NCI-H2171 treated with DMSO at 0.1 percent for 48 hours (cell line): ENCODE measurements around the gene DDN.

Source experiments
- DNase-seq: peaks from one replicate; lab custom pipeline; 2025; lab: John Stamatoyannopoulos, UW

Gene DDN

DNA sequence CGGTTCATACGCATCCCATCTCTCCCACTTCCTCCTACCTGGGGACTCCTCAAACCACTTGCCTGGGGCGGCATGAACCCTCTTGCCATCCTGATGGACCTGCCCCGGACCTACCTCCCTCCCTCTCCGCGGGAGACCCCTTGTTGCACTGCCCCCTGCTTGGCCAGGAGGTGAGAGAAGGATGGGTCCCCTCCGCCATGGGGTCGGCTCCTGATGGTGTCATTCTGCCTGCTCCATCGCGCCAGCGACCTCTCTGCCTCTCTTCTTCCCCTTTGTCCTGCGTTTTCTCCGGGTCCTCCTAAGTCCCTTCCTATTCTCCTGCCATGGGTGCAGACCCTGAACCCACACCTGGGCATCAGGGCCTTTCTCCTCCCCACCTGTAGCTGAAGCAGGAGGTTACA, 17.4 kb downstream of the DDN start:
- DNase-seq = no peak

DNA sequence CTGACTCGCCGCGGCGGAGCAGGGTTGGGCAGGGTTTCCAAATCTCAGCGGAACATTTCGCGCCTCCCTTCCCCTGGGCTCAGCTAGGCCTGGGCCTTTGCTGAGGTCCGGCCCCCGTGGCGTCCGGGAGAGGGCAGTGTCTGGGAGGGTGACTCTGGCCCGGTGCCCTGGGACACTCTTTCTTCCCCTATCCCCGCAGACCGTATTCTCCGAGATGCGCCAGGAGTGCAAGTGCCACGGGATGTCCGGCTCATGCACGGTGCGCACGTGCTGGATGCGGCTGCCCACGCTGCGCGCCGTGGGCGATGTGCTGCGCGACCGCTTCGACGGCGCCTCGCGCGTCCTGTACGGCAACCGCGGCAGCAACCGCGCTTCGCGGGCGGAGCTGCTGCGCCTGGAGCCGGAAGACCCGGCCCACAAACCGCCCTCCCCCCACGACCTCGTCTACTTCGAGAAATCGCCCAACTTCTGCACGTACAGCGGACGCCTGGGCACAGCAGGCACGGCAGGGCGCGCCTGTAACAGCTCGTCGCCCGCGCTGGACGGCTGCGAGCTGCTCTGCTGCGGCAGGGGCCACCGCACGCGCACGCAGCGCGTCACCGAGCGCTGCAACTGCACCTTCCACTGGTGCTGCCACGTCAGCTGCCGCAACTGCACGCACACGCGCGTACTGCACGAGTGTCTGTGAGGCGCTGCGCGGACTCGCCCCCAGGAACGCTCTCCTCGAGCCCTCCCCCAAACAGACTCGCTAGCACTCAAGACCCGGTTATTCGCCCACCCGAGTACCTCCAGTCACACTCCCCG, 18.0 kb downstream of the DDN start:
- peak; percentile 14 for DNase-seq

DNA sequence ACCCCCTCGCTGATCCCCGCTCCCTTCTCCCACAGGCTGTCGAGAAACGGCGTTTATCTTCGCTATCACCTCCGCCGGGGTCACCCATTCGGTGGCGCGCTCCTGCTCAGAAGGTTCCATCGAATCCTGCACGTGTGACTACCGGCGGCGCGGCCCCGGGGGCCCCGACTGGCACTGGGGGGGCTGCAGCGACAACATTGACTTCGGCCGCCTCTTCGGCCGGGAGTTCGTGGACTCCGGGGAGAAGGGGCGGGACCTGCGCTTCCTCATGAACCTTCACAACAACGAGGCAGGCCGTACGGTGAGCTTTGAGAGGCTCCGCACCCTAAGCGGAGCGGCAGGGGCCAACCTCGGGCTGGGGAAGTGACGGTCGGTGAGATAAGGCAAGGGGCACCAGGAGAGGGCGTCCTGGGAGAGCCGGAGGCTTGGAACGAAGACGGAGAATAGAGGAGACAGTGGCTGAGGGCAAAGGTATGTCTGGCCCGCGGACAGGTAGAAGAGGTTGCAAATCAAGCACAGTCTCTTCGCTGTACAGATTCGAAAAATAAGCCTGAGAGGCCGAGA, 18.7 kb downstream of the DDN start:
- DNase-seq = peak; percentile 41

DNA sequence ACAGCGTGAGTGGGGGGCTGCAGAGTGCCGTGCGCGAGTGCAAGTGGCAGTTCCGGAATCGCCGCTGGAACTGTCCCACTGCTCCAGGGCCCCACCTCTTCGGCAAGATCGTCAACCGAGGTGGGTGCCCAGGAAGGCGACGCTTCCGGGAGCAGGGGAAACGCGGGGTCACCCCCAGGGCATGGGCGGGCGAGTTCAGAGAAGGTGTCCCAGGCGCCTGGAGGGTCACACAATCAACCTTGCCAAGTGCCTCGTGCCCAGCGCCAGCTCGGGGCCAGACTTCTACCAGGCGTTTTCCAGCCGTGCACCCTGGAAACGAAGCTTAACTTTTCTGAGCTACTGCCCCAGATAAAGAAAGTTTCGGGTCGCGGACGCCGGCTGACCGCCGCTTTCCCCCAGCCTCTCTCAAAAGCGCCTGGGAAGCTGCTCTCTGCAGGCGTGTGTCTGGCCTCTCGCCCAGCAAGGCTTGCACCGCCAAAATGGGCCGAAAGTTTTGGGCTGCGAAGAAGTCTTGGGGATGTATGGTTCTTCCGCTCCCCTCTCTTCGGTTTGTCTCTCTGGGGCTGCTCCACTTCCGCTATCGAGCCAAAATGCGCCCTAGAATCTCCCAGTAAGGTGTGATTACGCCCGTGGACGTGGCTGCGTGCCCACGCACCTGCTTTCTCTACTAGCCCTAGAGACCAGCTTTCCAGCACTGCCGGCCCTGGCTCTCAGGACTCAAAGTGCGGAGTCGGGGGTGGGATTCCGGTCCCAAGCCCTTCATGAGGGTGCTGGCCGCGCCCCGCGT, 19.4 kb downstream of the DDN start:
- no peak for DNase-seq

DNA sequence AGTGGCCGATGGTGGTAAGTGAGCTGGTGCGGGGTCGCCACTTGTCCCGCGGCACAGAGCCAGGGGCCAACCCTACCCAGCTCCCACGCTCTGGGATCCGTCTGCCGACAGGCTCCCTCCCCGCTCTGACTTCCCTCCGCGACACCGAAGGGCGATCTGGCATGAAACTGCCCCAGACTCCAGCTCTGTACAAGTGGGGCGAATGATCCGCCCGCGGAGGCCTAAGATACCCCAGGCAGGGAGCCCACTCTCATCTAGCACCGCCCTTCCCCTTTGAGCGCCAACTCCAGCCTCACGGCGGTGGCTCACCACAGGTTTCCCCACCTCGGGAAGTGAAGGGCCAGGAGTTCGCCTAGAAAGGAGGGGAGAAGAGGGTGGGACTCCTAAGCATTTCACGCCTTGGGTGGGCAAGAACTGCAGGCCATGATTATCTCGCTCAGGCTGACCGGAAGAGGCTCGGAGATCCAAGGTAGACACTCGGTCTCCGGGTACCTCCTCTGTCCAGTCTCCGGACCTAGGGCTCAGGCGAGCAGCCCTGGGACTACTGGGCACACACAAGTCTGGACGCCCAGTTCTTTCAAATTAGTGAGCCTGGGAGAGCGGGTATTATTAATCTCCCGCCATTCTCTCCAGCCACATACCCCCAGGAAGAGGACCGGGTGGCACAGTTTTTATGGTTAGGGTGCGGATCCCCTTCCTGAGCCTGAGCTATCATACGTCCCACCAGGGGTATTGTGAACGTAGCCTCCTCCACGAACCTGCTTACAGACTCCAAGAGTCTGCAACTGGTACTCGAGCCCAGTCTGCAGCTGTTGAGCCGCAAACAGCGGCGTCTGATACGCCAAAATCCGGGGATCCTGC, 20.2 kb downstream of the DDN start:
- no peak for DNase-seq

DNA sequence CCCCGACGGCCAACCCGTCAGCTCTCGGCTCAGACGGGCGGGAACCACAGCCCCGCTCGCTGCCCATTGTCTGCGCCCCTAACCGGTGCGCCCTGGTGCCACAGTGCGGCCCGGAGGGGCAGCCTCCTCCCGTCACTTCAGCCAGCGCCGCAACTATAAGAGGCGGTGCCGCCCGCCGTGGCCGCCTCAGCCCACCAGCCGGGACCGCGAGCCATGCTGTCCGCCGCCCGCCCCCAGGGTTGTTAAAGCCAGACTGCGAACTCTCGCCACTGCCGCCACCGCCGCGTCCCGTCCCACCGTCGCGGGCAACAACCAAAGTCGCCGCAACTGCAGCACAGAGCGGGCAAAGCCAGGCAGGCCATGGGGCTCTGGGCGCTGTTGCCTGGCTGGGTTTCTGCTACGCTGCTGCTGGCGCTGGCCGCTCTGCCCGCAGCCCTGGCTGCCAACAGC, 20.9 kb downstream of the DDN start, which contains the start of gene WNT1:
Gene WNT1 (plus strand): TSS at position 32 of the 450 bp plus-strand sequence. CDS start 329 bp downstream, at position 361.
- no peak for DNase-seq

DNA sequence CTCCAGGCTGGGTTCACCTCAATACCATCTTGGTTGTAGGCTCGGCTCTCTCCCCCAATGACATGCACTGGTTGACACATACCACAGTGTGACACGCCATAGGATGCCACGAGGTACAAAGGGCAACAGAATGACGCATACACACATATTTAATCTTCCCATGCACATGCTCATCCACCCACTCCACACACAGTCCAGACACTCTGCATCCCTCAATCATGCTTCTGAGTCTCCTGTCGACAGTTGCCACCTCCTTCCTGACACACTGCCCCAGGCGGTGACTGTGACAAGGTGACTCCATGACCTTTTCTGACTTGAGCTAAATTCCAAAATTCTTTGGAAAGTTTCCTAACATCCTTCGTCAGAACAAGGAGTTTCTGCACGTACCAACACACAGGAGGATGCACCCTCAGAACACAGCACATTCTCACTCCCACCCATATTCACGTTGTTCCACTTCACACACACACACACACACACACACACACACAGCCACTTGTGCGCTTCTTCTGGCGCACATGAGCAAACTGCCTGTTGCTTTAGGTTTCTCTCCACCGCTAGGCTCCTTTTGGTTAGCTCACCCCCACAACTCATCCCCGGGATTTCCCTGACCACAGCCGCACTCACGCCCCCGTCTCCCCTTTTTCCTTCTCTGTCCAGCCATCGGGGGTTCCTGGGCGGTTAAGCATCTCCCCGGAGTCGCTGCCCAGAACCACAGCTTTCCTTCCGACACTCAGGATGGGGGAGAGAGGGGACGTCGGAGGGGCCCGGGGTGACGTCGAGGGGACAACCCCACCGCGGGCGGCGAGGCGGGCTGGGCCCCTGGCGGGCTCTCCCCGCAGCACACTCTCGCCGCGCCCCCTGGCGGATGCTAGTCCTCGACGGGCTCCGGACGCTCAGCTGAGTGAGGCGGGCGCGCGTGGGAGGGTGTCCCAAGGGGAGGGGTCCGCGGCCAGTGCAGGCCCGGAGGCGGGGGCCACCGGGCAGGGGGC, 21.6 kb downstream of the DDN start:
- DNase-seq = peak; percentile 8

DNA sequence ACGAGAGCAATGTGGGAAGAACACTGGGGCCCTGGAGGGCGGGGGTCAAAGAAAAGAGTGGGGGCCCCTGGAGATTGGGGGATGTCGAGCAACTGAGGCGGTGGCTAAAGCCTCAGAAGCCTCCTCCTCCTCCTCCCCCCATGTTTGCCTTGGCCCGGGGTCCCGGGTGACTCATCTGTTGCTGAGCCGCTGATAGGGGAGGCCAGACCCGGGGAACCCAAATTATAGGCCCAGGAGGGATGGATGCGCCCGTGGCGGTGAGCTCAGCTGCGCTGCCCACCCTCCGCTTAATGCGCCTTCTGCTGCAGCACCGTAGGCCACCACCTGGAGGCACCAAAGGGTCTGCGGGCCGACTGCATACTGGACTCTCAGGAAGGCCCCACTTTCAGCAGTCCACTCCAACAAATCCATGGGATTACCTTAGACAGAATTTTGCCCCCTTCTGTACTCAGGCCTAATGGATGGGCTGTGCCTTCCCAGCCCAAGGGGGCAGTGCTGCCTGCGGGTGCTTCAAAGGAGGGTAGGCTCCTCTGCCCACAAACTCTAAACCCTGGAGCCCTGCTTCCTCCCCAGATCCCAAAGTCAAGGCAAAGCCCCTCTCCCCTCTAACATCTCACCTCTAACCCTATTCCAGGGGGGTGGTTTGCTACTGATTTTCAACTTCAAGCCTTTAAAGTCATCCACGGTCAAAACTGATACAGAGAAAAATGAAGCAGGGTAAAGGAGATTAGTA, 25.1 kb downstream of the DDN start:
- no peak for DNase-seq

DNA sequence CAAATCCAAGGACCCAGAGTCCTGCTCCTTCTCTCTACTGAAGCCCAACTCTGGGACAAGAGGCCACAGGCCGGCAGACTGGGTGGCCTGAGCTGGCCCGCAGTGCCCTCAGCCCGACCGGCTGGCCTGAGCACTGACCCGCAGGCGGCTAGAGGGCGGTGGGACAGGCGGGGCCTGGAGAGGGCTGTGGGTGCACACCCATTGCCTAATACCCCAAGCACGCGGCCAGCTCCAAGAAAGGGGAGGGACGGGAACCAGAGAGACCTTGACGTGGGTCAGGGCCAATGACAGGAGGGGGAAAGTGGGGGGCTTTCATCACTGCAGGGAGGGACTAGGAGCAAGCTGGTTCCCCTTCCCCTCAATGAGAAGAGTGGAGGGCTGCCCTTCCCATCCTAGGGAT, 25.6 kb downstream of the DDN start:
- DNase-seq = no peak

DNA sequence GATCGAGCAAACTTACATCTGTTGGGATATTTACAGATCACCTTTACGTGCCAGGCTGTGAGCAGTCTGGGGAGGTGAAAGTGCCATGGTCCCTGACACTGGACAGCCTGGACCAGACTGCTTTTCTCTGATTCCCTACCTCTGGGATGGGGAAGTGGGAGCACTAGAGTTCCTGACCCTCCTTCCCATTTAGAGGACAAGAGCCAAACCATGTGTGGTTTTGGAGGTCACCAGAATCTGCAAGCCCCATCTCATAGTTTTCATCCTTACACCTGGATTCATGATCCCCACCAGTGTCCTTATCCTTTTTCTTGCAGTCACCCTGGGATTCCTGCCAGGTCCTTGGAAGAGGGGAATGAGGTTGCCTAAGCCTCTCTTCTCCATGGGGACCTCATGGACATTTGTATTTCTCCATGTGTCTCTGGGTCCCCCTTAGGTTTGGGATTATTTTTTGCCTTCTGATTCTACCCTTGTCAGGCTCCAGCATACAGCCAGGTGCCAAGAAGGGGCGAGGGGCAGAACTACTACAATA, 26.2 kb downstream of the DDN start:
- no peak for DNase-seq

DNA sequence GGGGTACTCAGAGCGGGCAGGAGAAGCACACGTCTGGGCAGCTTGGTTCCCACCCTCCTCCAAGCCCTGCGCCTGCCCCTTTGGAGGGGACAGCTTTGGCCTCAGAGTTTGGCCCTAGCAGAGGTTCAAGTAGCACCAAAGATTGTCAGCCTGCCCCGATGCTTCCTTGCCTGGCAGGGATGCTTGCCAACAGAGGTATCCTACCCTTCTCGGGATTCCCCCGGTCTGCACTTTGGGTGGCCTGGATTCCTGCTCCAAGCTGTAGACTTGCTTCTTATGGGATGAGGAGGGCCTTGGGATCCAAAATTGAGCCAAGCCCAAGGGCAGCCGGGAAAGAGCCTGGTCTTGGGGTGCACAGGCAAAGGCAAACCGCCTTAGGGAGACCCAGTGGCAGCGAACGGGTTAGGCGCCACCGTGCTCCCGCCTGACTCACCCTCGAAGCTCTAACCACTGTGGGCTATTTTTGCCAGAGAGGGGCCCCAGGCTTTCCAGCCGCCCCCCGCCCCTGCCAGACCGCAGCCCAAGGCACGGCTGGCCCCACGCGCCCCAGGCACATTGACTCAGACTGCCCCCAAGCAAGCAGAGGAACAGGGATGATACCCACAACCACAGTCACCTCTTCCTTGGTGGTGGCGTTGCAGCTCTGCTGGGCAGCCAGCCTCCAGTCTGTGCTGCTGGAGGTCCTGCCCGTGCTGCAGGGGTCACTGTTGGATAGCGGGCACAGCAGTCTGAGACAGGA, 26.8 kb downstream of the DDN start:
- DNase-seq = no peak

DNA sequence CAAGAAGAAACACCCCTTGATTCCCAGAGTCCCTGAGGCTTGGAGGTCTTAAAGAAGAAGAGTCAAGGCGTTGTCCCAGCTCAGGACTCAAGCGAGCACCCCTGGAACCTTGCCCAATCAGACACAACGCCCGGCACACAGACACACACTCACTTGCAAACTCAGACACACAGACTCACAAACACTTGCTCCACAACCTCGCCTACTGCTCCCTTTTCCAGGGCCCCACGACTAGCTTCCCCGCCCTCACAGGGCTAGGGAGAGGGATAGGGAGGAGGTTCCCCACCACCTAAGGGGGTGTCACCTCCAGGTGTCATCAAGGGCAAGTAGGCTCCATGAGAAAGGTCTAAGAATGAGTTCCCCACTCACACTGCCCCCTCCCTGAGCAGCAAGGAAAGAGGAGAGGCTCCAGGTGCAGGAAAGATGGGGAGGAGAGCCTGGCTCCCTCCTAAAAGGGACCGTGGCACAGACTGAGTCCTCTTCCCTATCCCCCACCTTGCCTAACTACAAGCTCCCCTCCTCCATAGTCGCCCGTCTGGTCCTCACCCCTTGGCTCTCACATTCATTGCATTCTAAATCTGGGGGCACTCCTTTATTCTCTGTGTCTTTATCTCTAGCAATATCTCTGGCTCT, 28.4 kb downstream of the DDN start:
- no peak for DNase-seq

DNA sequence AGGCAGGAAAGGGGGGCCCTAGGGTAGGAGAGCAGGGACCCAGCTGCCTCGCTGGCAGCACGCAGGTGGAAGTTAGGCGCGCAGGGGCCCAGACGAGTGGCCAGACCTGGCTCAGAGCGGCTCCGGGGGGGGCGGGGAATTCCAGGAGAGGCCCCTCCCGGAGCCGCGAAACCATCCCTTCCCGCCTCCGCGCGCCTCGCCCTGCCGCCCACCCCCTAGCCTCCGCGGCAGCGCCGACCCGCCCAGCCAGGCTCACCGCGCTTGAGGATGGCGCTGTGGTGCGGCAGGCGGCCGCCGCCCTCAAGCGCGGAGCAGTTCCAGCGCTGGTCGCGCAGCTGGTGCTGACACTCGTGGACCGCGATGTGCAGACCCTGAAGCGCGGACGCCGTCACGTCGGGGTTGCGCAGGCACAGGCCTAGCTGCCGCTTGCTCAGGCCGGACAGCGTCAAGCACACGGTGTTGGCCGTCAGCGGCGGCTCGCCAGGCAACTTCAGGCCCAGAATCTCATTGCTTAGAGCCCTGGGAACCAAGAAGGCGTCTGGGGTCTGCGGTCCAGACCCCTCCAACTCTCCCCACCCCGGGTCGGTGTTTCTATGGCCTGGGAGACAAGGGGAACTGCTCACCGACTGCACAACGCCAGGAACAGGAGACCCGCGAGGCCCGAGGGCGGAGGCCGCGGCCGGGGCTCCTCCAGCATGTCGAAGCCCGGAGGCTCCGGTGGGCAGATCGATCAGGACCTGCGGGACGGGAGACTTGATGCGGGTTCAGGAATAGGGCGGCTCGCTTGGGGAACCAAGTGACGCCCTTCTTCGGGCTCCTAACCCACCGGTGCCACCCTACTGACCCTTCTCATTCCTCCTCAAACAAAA, 29.1 kb downstream of the DDN start:
- DNase-seq = no peak

DNA sequence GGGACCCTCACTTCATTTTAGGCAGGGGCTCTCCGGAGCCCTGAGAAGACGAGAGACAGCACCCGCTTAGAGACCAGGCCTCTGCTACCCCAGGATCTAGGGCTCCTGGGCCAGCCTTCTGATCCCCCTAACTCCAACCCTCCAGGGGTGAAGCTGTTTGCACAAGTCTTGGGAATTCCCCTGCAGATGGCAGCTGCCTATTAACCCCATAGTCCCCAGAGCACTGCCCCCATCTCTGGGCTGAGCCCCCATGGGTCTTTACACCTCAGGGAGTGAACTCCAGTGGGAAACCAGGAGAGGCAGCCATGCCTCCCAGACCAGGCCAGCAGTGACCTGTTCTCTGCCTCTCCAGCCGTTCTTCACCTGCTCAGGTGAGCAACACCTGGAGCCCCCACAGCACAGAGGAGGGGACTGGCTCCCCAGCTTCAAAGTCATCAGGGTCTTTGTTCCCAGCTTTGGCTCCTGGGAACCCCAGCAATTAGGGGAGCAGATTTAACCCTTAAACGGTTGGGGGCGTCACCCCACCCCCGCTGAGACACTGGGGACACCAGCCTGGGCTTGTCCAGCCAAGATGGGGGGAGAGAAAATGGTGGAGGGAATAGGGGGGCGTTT, 29.9 kb downstream of the DDN start:
- DNase-seq = no peak

DNA sequence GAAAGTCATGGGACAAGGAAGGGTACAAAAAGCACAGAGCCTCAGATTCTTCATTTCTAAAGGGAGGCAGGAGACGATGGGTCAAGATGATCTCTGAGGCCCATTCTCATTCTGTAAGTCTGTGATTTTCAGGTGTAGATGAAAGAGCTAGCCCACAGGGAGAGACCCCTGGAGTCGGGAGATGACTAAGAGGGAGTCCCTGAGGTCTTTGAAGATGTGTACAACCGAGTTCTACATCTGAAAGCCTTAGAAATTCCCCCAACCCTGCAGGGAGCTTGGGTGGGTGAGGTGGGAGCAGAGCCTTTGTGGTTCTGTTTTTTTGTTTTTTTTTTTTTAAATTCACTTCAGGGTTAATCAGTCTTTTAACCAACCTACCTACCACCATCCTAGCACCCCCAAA, 30.7 kb downstream of the DDN start:
- DNase-seq = no peak

DNA sequence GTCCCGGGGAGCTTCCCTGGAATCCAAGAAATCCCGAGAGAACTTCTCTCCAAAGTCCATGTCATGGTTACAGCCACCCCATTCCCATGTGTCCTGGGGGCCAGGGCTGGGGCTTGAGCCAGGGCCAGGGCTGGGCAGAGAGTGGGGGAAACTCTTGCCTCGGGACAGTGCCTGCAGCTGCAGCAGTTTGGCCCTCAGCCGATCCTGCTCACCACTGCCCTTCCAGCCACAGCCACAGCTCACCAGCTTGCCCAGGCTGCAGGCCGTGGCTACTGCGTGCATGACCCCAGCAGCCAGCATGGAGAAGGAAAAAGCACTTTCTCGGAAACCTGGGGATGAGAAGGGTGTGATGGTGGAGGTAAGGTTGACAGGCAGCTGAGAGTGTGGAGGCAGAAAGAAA, 31.2 kb downstream of the DDN start:
- DNase-seq = no peak
